HG03097 (cell line): ENCODE data around the gene CCR9.
"Not testable (repeated sequence)": the region's sequence is repeated elsewhere in the genome, so short reads cannot be mapped to it uniquely, and the experiment has no call there.

ENCODE experiments used
- ATAC-seq: cut with Tn5 transposase; IDR thresholded peaks from one replicate; pipeline ENCODE4 v1.9.1; 2021; ENCODE audit not compliant: unreplicated experiment, low FRiP score

CCR9 gene

GRCh38 chr3:45885979-45886705 is at the start of gene CCR9:
Gene CCR9 (plus strand): TSS chr3:45886543. CDS start chr3:45894934, 8,391 bp downstream.
- ATAC-seq: no peak

GRCh38 chr3:45838466-45838865 is 47.9 kb upstream of the CCR9 start:
- ATAC-seq: no peak

GRCh38 chr3:45841420-45841756 is 45.0 kb upstream of the CCR9 start:
- no peak for ATAC-seq

DNA sequence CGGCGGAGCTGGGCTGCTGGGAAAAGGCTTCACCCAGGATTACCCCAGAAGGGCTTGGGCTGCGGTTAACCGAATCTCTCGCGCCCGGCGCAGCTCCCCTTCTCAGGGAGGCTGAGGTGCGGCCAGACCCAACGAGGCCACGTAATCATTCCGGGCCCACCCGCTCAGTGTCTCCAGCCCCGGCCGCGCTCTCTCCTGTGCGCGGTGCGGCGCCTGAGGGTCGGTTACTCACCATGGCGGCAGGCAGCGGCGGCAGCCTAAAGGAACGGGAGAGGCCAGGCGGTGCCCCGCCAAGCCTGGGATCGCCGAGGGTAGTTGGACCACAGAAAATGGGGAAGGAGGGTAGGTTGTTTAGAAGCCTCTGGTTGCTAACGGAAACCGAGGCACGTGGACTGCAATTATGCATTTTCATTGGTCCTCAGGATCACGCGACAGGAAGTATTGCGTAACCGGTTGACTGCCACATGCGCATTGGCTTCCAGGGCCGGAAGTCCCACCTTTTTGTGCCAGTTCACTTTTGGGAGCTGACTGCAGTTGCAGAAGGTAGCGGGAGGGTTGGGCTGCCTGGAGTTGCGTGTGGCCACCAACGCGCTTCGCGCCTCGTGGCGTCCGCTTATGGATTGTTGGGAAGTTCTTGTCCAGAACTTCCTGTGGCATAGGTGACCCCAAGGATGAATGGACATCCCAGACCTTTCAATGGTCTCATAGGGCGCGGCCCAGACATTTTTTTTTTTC is 44.4 kb upstream of the CCR9 start, which contains the start of gene LZTFL1:
TSS of gene LZTFL1 (minus strand) at position 363 of the 735 bp plus-strand sequence. CDS start at position 235, 128 bp downstream.
- ATAC-seq: no peak

- no peak for ATAC-seq
Measured at GRCh38 chr3:45842851-45843625, 43.3 kb upstream of the CCR9 start.

DNA sequence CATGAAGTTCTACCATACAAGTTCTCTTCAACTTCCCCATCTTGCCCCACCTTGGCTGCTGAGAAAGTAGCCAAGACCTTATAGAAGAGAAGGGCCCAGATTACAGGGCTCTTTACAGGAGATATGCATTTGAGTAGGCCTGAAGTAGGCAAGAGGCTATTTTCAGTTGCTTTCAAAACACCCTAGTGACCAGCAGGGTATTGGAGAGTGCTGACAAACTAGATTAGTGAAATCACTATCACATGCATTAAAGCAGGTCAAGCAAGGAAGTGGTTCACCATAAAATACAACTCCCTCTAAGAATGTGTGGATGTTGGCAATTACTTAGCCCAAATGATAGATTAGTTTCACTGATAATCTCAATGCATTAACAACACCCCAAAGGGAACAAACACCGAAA is 41.7 kb upstream of the CCR9 start:
- ATAC-seq: no peak

GRCh38 chr3:45848392-45848791 is 38.0 kb upstream of the CCR9 start:
- ATAC-seq: no peak

DNA sequence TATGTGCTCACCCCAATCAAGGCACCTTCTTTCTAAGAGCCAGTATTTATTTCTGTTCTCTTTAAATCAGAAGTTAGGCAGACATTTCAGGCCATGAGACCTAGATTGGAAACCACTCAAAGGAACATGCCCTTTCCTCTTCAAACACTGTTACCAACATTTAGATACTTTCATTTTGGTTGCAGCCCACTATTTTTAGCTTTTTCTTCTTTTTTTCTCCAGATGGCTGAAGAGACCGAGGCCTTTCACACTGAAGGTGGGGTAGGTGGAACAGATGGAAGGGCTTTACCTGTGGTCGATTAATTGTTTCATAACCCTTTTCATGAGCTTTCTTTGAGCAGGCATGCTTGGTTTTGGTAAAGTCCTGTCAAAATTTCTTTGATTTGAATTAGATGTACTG is 33.5 kb upstream of the CCR9 start:
- no peak for ATAC-seq

DNA sequence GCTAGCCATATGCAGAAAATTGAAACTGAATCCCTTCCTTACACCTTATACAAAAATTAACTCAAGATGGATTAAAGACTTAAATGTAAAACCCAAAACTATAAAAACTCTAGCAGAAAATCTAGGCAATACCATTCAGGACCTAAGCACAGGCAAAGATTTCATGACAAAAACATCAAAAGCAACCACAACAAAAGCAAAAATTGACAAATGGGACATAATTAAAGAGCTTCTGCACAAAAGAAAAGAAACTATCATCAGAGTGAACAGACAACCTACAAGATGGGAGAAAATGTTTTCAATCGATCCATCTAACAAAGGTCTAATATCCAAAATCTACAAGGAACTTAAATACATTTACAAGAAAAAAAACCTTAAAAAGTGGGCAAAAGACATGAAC is 30.0 kb upstream of the CCR9 start:
- not testable (repeated sequence) for ATAC-seq

DNA sequence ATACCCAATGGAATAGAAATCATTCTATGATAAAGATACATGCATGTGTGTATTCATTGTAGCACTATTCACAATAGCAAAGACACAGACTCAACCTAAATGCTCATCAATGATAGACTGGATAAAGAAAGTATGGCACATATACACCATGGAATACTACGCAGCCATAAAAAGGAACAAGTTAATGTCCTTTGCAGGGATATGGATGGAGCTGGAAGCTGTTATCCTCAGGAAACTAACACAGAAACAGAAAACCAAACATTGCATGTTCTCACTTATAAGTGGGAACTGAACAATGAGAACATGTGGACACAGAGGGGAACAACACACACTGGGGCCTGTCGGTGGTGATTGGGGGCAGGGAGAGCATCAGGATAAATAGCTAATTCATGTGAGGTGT is 29.3 kb upstream of the CCR9 start:
- not testable (repeated sequence) for ATAC-seq

DNA sequence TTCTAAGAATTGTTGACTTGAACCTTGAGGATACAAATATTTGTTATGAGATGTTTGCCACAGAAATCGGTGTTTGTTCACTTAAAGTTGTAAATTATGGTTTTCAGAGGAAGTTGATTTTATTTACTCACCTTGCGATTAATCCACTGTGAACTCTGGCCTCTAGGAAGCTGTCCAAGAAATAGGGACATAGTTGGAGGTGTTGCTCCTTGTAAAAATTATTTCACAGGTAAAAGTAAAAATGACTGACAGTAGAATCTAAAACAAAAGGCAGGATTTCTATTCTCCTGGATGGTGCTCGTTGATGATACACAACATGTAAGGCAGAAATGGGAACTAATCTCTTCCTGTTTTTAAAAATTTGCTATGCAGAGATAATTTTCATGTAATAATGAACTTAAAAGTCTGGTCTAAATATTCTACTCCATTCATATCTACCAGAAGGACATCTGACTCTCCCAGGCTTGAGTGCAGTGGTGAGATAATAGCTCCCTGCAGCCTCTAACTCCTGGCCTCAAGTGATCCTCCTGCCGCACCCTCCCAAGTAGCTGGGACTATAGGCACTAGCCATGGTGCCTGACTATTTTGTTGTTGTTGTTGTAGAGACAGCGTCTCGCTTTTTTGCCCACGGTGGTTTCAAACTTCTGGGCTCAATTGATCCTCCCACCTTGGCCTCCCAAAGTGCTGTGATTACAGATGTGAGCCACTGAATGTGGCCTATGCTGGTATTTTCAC is 27.4 kb upstream of the CCR9 start:
- no peak for ATAC-seq

- no peak for ATAC-seq
Measured at GRCh38 chr3:45860481-45860880, 25.9 kb upstream of the CCR9 start.

- no peak for ATAC-seq
Measured at GRCh38 chr3:45861043-45861719, 25.2 kb upstream of the CCR9 start.

- peak; percentile 57 for ATAC-seq
Measured at GRCh38 chr3:45864760-45865519, 21.4 kb upstream of the CCR9 start.

- ATAC-seq: no peak
Measured at GRCh38 chr3:45865563-45865962, 20.8 kb upstream of the CCR9 start.

- no peak for ATAC-seq
Measured at GRCh38 chr3:45868213-45868612, 18.1 kb upstream of the CCR9 start.

DNA sequence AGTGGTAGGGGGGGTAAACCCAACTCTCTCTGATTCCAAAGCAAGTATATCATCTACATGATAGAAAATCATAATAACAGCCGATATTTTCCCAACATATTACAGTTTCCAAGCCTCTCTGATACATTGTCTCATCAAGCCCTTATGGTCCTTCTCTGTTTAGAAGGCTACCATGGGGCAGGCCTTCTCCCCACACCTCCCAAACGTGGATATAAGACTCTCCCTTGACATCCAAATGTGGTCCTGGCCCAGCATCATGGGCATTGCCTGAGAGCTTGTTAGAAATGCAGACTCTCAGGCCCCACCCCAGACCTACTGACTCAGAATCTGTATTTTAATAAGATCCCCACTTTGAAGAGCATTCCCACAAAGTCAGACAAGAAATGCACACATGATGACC is 17.7 kb upstream of the CCR9 start:
- no peak for ATAC-seq

- ATAC-seq: no peak
Measured at GRCh38 chr3:45869638-45870037, 16.7 kb upstream of the CCR9 start.

DNA sequence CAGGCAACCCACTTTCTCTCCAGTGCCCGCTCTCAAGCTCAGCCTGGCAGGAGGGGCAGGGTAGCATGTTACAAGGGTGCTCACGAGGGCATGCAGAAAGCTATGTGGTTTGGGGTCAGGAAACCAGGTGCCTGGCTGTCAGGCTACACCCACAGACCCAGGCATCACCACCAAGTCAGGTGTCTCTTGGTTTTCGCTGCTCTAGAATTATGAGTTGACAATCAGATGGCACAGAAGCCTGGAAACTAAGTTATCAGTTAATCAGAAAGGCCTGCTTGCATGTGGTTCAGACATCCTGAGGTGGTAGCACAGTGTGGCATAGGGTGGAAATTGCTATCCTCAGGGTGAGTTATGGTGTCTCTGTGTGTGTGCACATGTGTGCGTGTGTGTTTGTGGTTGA is 16.2 kb upstream of the CCR9 start:
- no peak for ATAC-seq
